H9 (cell line): Measurements from ENCODE around the gene TRNAU1AP. TPM values are rescaled to one million over a fixed set of nuclear protein-coding genes. Genes with fewer than 3 reads are reported as not detected.
"Not testable (repeated sequence)": the region's sequence is repeated elsewhere in the genome, so short reads cannot be mapped to it uniquely, and the experiment has no call there.

Experiments used
- DNase-seq: peaks from one replicate; pipeline ENCODE4 v3.0.0-alpha.2; 2017
- H2AFZ ChIP-seq: one replicate; pipeline ENCODE4 v1.6.1; 2013; ENCODE audit warnings: mild to moderate bottlenecking, low read length, control low read depth, moderate library complexity
- H2AK5ac ChIP-seq: 2 replicates; pipeline ENCODE4 v1.6.1; 2013; ENCODE audit warnings: low read length, control low read depth, mixed read lengths; ENCODE audit not compliant: insufficient read length
- H2BK120ac ChIP-seq: one replicate; pipeline ENCODE4 v1.6.1; 2013; ENCODE audit warnings: low read depth, mild to moderate bottlenecking, low read length, control low read depth, inconsistent platforms; ENCODE audit not compliant: poor library complexity, severe bottlenecking
- H2BK12ac ChIP-seq: 2 replicates; pipeline ENCODE4 v1.6.1; 2013; ENCODE audit warnings: low read length, control low read depth, mixed read lengths, low read depth; ENCODE audit not compliant: insufficient read length
- H2BK15ac ChIP-seq: 2 replicates; pipeline ENCODE4 v1.6.1; 2013; ENCODE audit warnings: low read depth, low read length, control low read depth
- H2BK20ac ChIP-seq: one replicate; pipeline ENCODE4 v1.6.1; 2013; ENCODE audit warnings: low read depth, mild to moderate bottlenecking, low read length, control low read depth, inconsistent platforms; ENCODE audit not compliant: poor library complexity, severe bottlenecking
- H2BK5ac ChIP-seq: 2 replicates; pipeline ENCODE4 v1.6.1; 2013; ENCODE audit warnings: low read length, control low read depth, mixed read lengths; ENCODE audit not compliant: insufficient read length
- H3K14ac ChIP-seq: 2 replicates; pipeline ENCODE4 v1.6.1; 2013; ENCODE audit warnings: low read length, control low read depth; ENCODE audit not compliant: insufficient read depth
- H3K18ac ChIP-seq: 2 replicates; pipeline ENCODE4 v1.6.1; 2013; ENCODE audit warnings: low read depth, mild to moderate bottlenecking, mixed read lengths, low read length, control low read depth; ENCODE audit not compliant: insufficient read length
- H3K23ac ChIP-seq: 2 replicates; pipeline ENCODE4 v1.6.1; 2013; ENCODE audit warnings: low read length, control low read depth, mixed read lengths, low read depth; ENCODE audit not compliant: insufficient read length
- H3K23me2 ChIP-seq: 2 replicates; pipeline ENCODE4 v1.6.1; 2013; ENCODE audit warnings: low read depth, mild to moderate bottlenecking, mixed read lengths, low read length, control low read depth; ENCODE audit not compliant: insufficient read length, poor library complexity, severe bottlenecking
- H3K27ac ChIP-seq: 2 replicates; pipeline ENCODE4 v1.5.1; 2013; ENCODE audit warnings: low read length, control low read depth, mixed read lengths, low read depth; ENCODE audit not compliant: insufficient read length
- H3K27me3 ChIP-seq: 2 replicates; pipeline ENCODE4 v1.6.1; 2013; ENCODE audit warnings: low read length, control low read depth, inconsistent platforms; ENCODE audit not compliant: insufficient read depth
- H3K4ac ChIP-seq: 2 replicates; pipeline ENCODE4 v1.6.1; 2013; ENCODE audit warnings: low read depth, mild to moderate bottlenecking, control low read depth, inconsistent platforms, low read length, moderate library complexity
- H3K4me1 ChIP-seq: 2 replicates; pipeline ENCODE4 v1.6.1; 2013; ENCODE audit warnings: low read length, control low read depth, inconsistent platforms; ENCODE audit not compliant: insufficient read depth
- H3K4me2 ChIP-seq: 2 replicates; pipeline ENCODE4 v1.6.1; 2013; ENCODE audit warnings: low read length, control low read depth, mixed read lengths; ENCODE audit not compliant: insufficient read length, insufficient read depth
- H3K56ac ChIP-seq: 2 replicates; pipeline ENCODE4 v1.6.1; 2013; ENCODE audit warnings: low read depth, mild to moderate bottlenecking, mixed read lengths, low read length, control low read depth; ENCODE audit not compliant: insufficient read length
- H3K79me1 ChIP-seq: 2 replicates; pipeline ENCODE4 v1.6.1; 2013; ENCODE audit warnings: low read depth, mild to moderate bottlenecking, moderate library complexity, low read length, control low read depth, inconsistent platforms; ENCODE audit not compliant: insufficient read depth, poor library complexity, severe bottlenecking
- H3K79me2 ChIP-seq: 2 replicates; pipeline ENCODE4 v1.6.1; 2013; ENCODE audit warnings: low read length, control low read depth, inconsistent platforms; ENCODE audit not compliant: insufficient read depth
- H3K9ac ChIP-seq: 2 replicates; pipeline ENCODE4 v1.6.1; 2013; ENCODE audit warnings: low read length, control low read depth, mixed read lengths; ENCODE audit not compliant: insufficient read length; ENCODE audit errors: extremely low read depth
- H3K9me3 ChIP-seq: one replicate; pipeline ENCODE4 v1.6.1; 2013; ENCODE audit warnings: low read depth, low read length, inconsistent platforms; ENCODE audit not compliant: control insufficient read depth
- H3T11ph ChIP-seq: one replicate; pipeline ENCODE4 v1.6.1; 2013; ENCODE audit warnings: mild to moderate bottlenecking, low read length, control low read depth, inconsistent platforms
- H4K20me1 ChIP-seq: one replicate; pipeline ENCODE4 v1.6.1; 2013; ENCODE audit not compliant: control insufficient read depth, insufficient read length, insufficient read depth
- H4K5ac ChIP-seq: 2 replicates; pipeline ENCODE4 v1.6.1; 2013; ENCODE audit warnings: low read depth, mild to moderate bottlenecking, mixed read lengths, low read length, control low read depth; ENCODE audit not compliant: insufficient read length
- H4K8ac ChIP-seq: replicated peaks from 2 replicates; pipeline ENCODE4 v1.6.1; 2013; ENCODE audit warnings: low read length, control low read depth, mixed read lengths, low read depth; ENCODE audit not compliant: insufficient read length
- H4K91ac ChIP-seq: 2 replicates; pipeline ENCODE4 v1.6.1; 2013; ENCODE audit warnings: low read depth, mild to moderate bottlenecking, moderate library complexity, mixed read lengths, low read length, control low read depth; ENCODE audit not compliant: insufficient read length
- H3K27ac Mint-ChIP-seq, 3 experiments: 2 replicates in 2 of 3; 3 replicates in 1 of 3; pipeline ENCODE4 v1.8.0; 2020 to 2021; ENCODE audit warnings: mixed read lengths in 3 of 3, mild to moderate bottlenecking in 1 of 3, moderate library complexity in 1 of 3
- H3K27me3 Mint-ChIP-seq: 2 replicates; pipeline ENCODE4 v1.8.0; 2021; ENCODE audit warnings: low read depth, mild to moderate bottlenecking, moderate library complexity, mixed read lengths
- H3K36me3 Mint-ChIP-seq, 3 experiments: 2 replicates in 2 of 3; 3 replicates in 1 of 3; pipeline ENCODE4 v1.8.0; 2020 to 2021; ENCODE audit warnings: low read depth in 3 of 3, mixed read lengths in 3 of 3; ENCODE audit not compliant: insufficient read depth in 1 of 3
- H3K4me1 Mint-ChIP-seq, 2 experiments: 2 replicates each; pipeline ENCODE4 v1.8.0; 2020; ENCODE audit warnings: mixed read lengths in 2 of 2
- H3K4me3 Mint-ChIP-seq, 2 experiments: 2 replicates in 1 of 2; 3 replicates in 1 of 2; pipeline ENCODE4 v1.8.0; 2020 to 2021; ENCODE audit warnings: mild to moderate bottlenecking in 2 of 2, mixed read lengths in 2 of 2, moderate library complexity in 1 of 2
- H3K9me3 Mint-ChIP-seq, 2 experiments: 2 replicates in 1 of 2; 3 replicates in 1 of 2; pipeline ENCODE4 v1.8.0; 2020; ENCODE audit warnings: mild to moderate bottlenecking in 2 of 2, mixed read lengths in 2 of 2, moderate library complexity in 1 of 2
- CTCF ChIP-seq: fragments of 200-600 bp; sonication (generic); conservative IDR thresholded peaks from 3 replicates; pipeline ENCODE4 v1.8.0; 2021; ENCODE audit warnings: antibody characterized with exemption, mild to moderate bottlenecking
- WGBS: extraction: QIAGEN DNeasy Blood & Tissue Kit; methylation state at CpG from one replicate; pipeline ENCODE4 v1.1.7; 2013; ENCODE audit warnings: missing lambda C conversion rate, low lambda C conversion rate, mixed read lengths; ENCODE audit not compliant: insufficient read length; ENCODE audit errors: extremely low coverage; 5-methylcytosine and 5-hydroxymethylcytosine counted together
- total RNA-seq: library from RNA; stranded (reverse); gene quantifications from 2 replicates; pipeline ENCODE4 v1.2.1, GENCODE V29; 2021

TRNAU1AP gene
- total RNA-seq, 1 experiment from 2014 or later, result 45.0 TPM

- TF ChIP-seq CTCF, result no peak
- H3K18ac ChIP-seq, result no peak overlapping the region
- H3K36me3 Mint-ChIP-seq, result peaks cover 18 to 73% (median 43%) of the 10 kb centered on the region in 3 experiments; a peak in 6 of 7 replicates
- no peak overlapping the region for H3K27ac ChIP-seq
- H3K27ac Mint-ChIP-seq, result peak overlapping the region in 2 of 3 experiments; percentile 30 to 80; a peak in 2 of 7 replicates
- H3K27me3 ChIP-seq, result no peaks in the 10 kb centered on the region
- no peak overlapping the region for H2BK120ac ChIP-seq
- DNase-seq, result no peak
- H2AFZ ChIP-seq, result no peak overlapping the region
- no peak overlapping the region for H3K56ac ChIP-seq
- no peak overlapping the region for H4K8ac ChIP-seq
- no peaks in the 10 kb centered on the region for H3K9me3 ChIP-seq
- H3K4ac ChIP-seq, result no peak overlapping the region
- H3K4me3 Mint-ChIP-seq, result no peak overlapping the region
- H2BK5ac ChIP-seq, result no peak overlapping the region
- no peak overlapping the region for H4K5ac ChIP-seq
- H3K23ac ChIP-seq, result no peak overlapping the region
- no peaks in the 10 kb centered on the region for H3K23me2 ChIP-seq
- H3K27me3 Mint-ChIP-seq, result no peaks in the 10 kb centered on the region
- H4K20me1 ChIP-seq, result no peaks in the 10 kb centered on the region
- H3K14ac ChIP-seq, result no peak overlapping the region
- no peak overlapping the region for H3K4me2 ChIP-seq
- WGBS, result no CpG with 5 or more reads among the region's 4 CpGs
- no peak overlapping the region for H4K91ac ChIP-seq
- no peak overlapping the region for H2BK20ac ChIP-seq
- H2BK15ac ChIP-seq, result no peak overlapping the region
- no peaks in the 10 kb centered on the region for H3K9me3 Mint-ChIP-seq
- H2AK5ac ChIP-seq, result no peak overlapping the region
- H3K9ac ChIP-seq, result no peak overlapping the region
- H3K4me1 ChIP-seq, result no peaks in the 10 kb centered on the region
- H3K79me2 ChIP-seq, result no peaks in the 10 kb centered on the region
- no peaks in the 10 kb centered on the region for H3K4me1 Mint-ChIP-seq
- H3K79me1 ChIP-seq, result no peaks in the 10 kb centered on the region
- no peak overlapping the region for H3T11ph ChIP-seq
- no peak overlapping the region for H2BK12ac ChIP-seq
Observed at GRCh38 chr1:28571911-28572310, 19.0 kb downstream of the TRNAU1AP start.

- WGBS, result no CpG with 5 or more reads among the region's 12 CpGs
- H2AK5ac ChIP-seq, H2BK20ac ChIP-seq, H4K5ac ChIP-seq, H3K9ac ChIP-seq, H3K27me3 Mint-ChIP-seq, H3K18ac ChIP-seq, H3K4me2 ChIP-seq, H3K4me3 Mint-ChIP-seq, H3K23ac ChIP-seq, H4K91ac ChIP-seq, DNase-seq, H4K20me1 ChIP-seq, H3K56ac ChIP-seq, H2BK120ac ChIP-seq, H3K27ac ChIP-seq, H4K8ac ChIP-seq, H3K23me2 ChIP-seq, H2BK5ac ChIP-seq, H2AFZ ChIP-seq, H3K27me3 ChIP-seq, H3K79me2 ChIP-seq, H3K9me3 Mint-ChIP-seq, H3K79me1 ChIP-seq, H3K4me1 Mint-ChIP-seq, H2BK15ac ChIP-seq, H3K27ac Mint-ChIP-seq, H3K9me3 ChIP-seq, H3K14ac ChIP-seq, H3T11ph ChIP-seq, H3K4me1 ChIP-seq, H3K4ac ChIP-seq, H2BK12ac ChIP-seq: not testable (repeated sequence)
- peaks cover 14 to 72% (median 39%) of the 10 kb centered on the region in 3 experiments; a peak in 6 of 7 replicates for H3K36me3 Mint-ChIP-seq
Observed at GRCh38 chr1:28572891-28573290, 20.0 kb downstream of the TRNAU1AP start.
